Measurements from ENCODE around the gene CLTCL1. TPM values are rescaled to one million over a fixed set of nuclear protein-coding genes. Genes with fewer than 3 reads are reported as not detected.

CLTCL1 gene
- total RNA-seq, 6 experiments from 2014 or later: 3.5 to 6.6 (median 5.7) TPM

DNA sequence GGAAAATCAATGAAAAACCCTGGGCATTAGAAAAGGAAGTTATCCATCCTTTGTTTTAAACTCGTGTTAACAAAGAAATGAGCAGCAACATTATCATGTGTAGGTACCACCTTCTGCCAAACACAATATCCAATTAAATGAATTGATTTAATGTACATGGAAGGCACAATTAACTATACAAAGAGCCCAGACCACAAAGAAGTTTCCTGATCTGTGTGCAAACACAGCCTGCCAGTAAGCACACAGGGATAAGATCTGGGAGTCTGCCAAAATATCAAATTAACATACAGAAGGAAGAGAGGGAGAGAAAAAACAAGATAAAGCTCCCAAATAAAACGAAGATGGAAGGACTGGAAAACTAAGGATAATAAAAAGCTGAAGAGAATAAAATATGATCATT lies 58.9 kb downstream of the CLTCL1 start:
- DNase-seq: no peak
- Histone ChIP-seq H3K36me3 (no peaks in the 10 kb centered on the region), H3K9me3 (no peaks in the 10 kb centered on the region), H3K4me1 (no peaks in the 10 kb centered on the region), H3K27me3 (no peaks in the 10 kb centered on the region), H3K27ac (no peak overlapping the region), H3K4me3 (no peak overlapping the region)
- ATAC-seq: no peak
- WGBS (ENCODE audit: insufficient coverage, low coverage, low lambda C conversion rate, missing lambda C conversion rate): 37% methylated on average over 2 of the region's 2 CpGs
- TF ChIP-seq, protein P1, sequence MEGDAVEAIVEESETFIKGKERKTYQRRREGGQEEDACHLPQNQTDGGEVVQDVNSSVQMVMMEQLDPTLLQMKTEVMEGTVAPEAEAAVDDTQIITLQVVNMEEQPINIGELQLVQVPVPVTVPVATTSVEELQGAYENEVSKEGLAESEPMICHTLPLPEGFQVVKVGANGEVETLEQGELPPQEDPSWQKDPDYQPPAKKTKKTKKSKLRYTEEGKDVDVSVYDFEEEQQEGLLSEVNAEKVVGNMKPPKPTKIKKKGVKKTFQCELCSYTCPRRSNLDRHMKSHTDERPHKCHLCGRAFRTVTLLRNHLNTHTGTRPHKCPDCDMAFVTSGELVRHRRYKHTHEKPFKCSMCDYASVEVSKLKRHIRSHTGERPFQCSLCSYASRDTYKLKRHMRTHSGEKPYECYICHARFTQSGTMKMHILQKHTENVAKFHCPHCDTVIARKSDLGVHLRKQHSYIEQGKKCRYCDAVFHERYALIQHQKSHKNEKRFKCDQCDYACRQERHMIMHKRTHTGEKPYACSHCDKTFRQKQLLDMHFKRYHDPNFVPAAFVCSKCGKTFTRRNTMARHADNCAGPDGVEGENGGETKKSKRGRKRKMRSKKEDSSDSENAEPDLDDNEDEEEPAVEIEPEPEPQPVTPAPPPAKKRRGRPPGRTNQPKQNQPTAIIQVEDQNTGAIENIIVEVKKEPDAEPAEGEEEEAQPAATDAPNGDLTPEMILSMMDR (IDR thresholded peaks at IDR 0.05): no peak
- TF ChIP-seq POLR2A (IDR thresholded peaks at IDR 0.05): no peak
- intact Hi-C loops (cut with DNase I): no loop called here

GRCh38 chr22:19231986-19232385 lies 59.5 kb downstream of the CLTCL1 start:
- WGBS (ENCODE audit: insufficient coverage, low coverage, low lambda C conversion rate, missing lambda C conversion rate): no CpG with 5 or more reads among the region's 3 CpGs
- intact Hi-C loops (cut with DNase I): no loop called here
- no peak for DNase-seq

DNA sequence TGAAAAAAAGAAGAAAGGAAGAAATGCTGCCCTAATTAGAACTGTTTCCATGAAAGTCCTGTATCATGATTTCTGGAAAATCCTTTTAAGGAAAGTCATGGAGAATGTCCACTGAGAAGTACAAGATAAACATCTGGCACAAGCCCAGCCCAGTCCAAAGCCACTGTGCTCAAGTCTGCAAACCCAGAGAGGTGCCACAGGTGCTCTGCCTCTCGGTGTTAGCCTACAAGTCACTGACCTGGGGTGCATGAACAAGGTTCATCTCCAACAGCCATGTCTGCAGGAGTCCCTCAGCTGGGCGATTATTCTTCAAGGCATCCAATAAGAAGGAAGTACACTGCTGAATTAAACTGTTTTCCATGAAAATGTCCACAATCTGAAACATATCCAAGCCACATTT lies 61.9 kb downstream of the CLTCL1 start:
- DNase-seq (no peak), ATAC-seq (peak; percentile 43 to 78 (median 65))
- Histone ChIP-seq H3K27me3 (no peaks in the 10 kb centered on the region), H3K36me3 (no peaks in the 10 kb centered on the region), H3K4me1 (no peaks in the 10 kb centered on the region), H3K27ac (no peak overlapping the region), H3K9me3 (no peaks in the 10 kb centered on the region), H3K4me3 (no peak overlapping the region)
- 36% methylated on average over 2 of the region's 2 CpGs for WGBS (ENCODE audit: insufficient coverage, low coverage, low lambda C conversion rate, missing lambda C conversion rate)
- TF ChIP-seq, protein P1 (IDR thresholded peaks at IDR 0.05): no peak
- TF ChIP-seq POLR2A (IDR thresholded peaks at IDR 0.05): no peak
- intact Hi-C loops (cut with DNase I): no loop called here

More at GRCh38 chr22:19231986-19232385, 59.5 kb downstream of the CLTCL1 start:
- Histone ChIP-seq H3K4me3 (no peak overlapping the region), H3K36me3 (no peaks in the 10 kb centered on the region), H3K9me3 (no peaks in the 10 kb centered on the region), H3K27ac (no peak overlapping the region), H3K27me3 (no peaks in the 10 kb centered on the region), H3K4me1 (no peaks in the 10 kb centered on the region)
- TF ChIP-seq, protein P1 (IDR thresholded peaks at IDR 0.05): no peak
- TF ChIP-seq POLR2A (IDR thresholded peaks at IDR 0.05): no peak
- no peak for ATAC-seq

- Histone ChIP-seq H3K27me3 (no peaks in the 10 kb centered on the region), H3K4me3 (no peak overlapping the region), H3K4me1 (no peaks in the 10 kb centered on the region), H3K9me3 (no peaks in the 10 kb centered on the region), H3K27ac (no peak overlapping the region), H3K36me3 (no peaks in the 10 kb centered on the region)
- TF ChIP-seq, protein P1 (IDR thresholded peaks at IDR 0.05): no peak
- TF ChIP-seq POLR2A (IDR thresholded peaks at IDR 0.05): no peak
- intact Hi-C loops (cut with DNase I): no loop called here
- ATAC-seq (no peak), DNase-seq (no peak)
- WGBS (ENCODE audit: insufficient coverage, low coverage, low lambda C conversion rate, missing lambda C conversion rate): 92% methylated on average over 4 of the region's 4 CpGs
These were observed 63.3 kb downstream of the CLTCL1 start for GRCh38 chr22:19228179-19228578.

GRCh38 chr22:19226428-19226827 lies 65.1 kb downstream of the CLTCL1 start:
- intact Hi-C loops (cut with DNase I): no loop called here

More at GRCh38 chr22:19226428-19226827, 65.1 kb downstream of the CLTCL1 start:
- Histone ChIP-seq H3K27ac (no peak overlapping the region), H3K27me3 (no peaks in the 10 kb centered on the region), H3K4me3 (no peak overlapping the region), H3K4me1 (no peaks in the 10 kb centered on the region), H3K9me3 (no peaks in the 10 kb centered on the region), H3K36me3 (no peaks in the 10 kb centered on the region)
- DNase-seq (no peak), ATAC-seq (no peak)
- TF ChIP-seq POLR2A (IDR thresholded peaks at IDR 0.05): no peak
- TF ChIP-seq, protein P1 (IDR thresholded peaks at IDR 0.05): no peak

All from right lobe of liver (tissue), 6 donors.